NT2/D1 (cell line): ENCODE results near the gene ERMN.

Source experiments
- SUZ12 ChIP-seq: IDR thresholded peaks from 2 replicates; pipeline ENCODE4 v1.6.1; 2011; ENCODE audit not compliant: insufficient read length, insufficient read depth; ENCODE audit errors: extremely low read depth
- YY1 ChIP-seq: IDR thresholded peaks from 2 replicates; pipeline ENCODE4 v1.6.1; 2011; ENCODE audit not compliant: insufficient read length, insufficient read depth
- ZNF274 ChIP-seq: IDR thresholded peaks from 2 replicates; pipeline ENCODE4 v1.6.1; 2011; ENCODE audit warnings: mild to moderate bottlenecking, low read depth, low read length

GRCh38 chr2:157307021-157307420 is 18.6 kb downstream of the ERMN start:
- TF ChIP-seq YY1 (no peak), ZNF274 (no peak), SUZ12 (no peak)
